Measurements from ENCODE around the gene ACTN1. TPM values are rescaled to one million over a fixed set of nuclear protein-coding genes. Genes with fewer than 3 reads are reported as not detected.

Gene ACTN1
- total and polyA plus RNA-seq, 2 experiments from 2014 or later: 88.0 to 163 TPM

DNA sequence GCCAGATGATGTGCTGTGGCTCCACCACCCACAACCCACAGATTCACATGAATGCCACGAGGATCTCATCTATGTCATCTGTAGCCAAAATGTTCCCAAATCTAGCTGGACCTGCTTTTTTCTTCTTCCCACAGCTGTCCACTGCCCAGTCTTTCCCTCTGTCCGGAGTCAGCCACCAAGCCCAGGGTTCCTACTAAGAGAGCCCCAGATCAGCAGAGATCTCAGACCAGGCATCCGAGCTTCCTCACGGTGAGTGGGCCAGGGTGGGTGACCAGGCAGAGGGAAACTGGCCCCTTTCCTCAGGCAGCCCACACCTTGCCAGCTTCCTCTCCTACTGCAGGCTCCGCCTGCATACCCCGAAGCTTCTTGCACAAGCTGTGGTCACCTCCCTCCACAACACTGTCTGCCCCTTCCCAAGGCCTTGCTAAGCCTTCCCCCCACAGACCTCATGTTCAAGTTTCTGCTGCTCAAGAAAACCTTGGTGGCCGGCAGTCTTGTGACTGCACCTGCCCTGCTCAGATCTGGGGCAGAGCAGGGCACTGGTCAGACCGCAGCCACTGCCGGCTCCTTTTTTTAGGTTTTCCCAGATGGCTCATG, 81.4 kb downstream of the ACTN1 start:
- WGBS (ENCODE audit: low lambda C conversion rate, missing lambda C conversion rate): 94% methylated on average over 9 of the region's 9 CpGs
- Histone ChIP-seq H3K27ac (no peak overlapping the region), H3K9me2 (replicated peaks; ENCODE audit: insufficient read depth) (no peaks in the 10 kb centered on the region), H3K4me3 (no peak overlapping the region), H3K4me2 (no peak overlapping the region), H2AFZ (no peak overlapping the region), H3K4me1 (ENCODE audit: insufficient read depth) (no peaks in the 10 kb centered on the region), H3K36me3 (replicated peaks; ENCODE audit: insufficient read depth, low read depth) (no peaks in the 10 kb centered on the region), H4K20me1 (ENCODE audit: insufficient read depth, poor library complexity, severe bottlenecking) (no peaks in the 10 kb centered on the region), H3K9me3 (ENCODE audit: low read depth) (no peaks in the 10 kb centered on the region), H3K27me3 (no peaks in the 10 kb centered on the region), H3K79me2 (no peaks in the 10 kb centered on the region)
- no peak for DNase-seq (ENCODE audit: low spot score)
- TF ChIP-seq, protein P1, sequence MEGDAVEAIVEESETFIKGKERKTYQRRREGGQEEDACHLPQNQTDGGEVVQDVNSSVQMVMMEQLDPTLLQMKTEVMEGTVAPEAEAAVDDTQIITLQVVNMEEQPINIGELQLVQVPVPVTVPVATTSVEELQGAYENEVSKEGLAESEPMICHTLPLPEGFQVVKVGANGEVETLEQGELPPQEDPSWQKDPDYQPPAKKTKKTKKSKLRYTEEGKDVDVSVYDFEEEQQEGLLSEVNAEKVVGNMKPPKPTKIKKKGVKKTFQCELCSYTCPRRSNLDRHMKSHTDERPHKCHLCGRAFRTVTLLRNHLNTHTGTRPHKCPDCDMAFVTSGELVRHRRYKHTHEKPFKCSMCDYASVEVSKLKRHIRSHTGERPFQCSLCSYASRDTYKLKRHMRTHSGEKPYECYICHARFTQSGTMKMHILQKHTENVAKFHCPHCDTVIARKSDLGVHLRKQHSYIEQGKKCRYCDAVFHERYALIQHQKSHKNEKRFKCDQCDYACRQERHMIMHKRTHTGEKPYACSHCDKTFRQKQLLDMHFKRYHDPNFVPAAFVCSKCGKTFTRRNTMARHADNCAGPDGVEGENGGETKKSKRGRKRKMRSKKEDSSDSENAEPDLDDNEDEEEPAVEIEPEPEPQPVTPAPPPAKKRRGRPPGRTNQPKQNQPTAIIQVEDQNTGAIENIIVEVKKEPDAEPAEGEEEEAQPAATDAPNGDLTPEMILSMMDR (IDR thresholded peaks at IDR 0.05; ENCODE audit: poor library complexity): no peak
- no peak for TF ChIP-seq EZH2phosphoT487 (IDR thresholded peaks at IDR 0.05; ENCODE audit: low read depth, severe bottlenecking, unreplicated experiment)
- no peak for TF ChIP-seq EZH2 (IDR thresholded peaks at IDR 0.05; ENCODE audit: borderline replicate concordance)

DNA sequence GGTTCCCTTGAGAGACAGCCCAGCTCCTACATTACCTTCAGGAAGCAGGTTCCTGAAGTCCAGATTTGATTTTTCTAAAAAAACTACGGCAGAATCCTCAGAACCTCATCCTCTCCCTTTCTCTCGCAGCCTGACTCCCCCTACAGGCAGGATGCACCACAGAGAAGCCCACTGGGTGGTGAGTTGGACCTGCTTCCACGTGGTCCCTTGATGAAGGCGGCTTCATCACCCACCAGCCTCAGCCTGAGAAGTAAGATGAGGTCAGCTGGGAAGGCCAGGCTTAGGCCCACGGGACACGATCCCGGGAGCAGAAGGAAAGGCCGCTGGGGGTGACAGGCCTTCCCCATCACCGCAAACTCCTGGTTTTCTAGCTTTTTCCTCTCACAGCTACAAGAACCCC, 83.0 kb downstream of the ACTN1 start:
- Histone ChIP-seq H4K20me1 (ENCODE audit: insufficient read depth, poor library complexity, severe bottlenecking) (no peaks in the 10 kb centered on the region), H3K4me2 (no peak overlapping the region), H3K9me3 (ENCODE audit: low read depth) (no peaks in the 10 kb centered on the region), H3K36me3 (replicated peaks; ENCODE audit: insufficient read depth, low read depth) (no peaks in the 10 kb centered on the region), H3K4me3 (no peak overlapping the region), H3K27me3 (no peaks in the 10 kb centered on the region), H3K9me2 (replicated peaks; ENCODE audit: insufficient read depth) (no peaks in the 10 kb centered on the region), H2AFZ (no peak overlapping the region), H3K4me1 (ENCODE audit: insufficient read depth) (no peaks in the 10 kb centered on the region), H3K79me2 (no peaks in the 10 kb centered on the region), H3K27ac (no peak overlapping the region)
- whole genome bisulfite sequencing (ENCODE audit: low lambda C conversion rate, missing lambda C conversion rate): 97% methylated on average over 9 of the region's 9 CpGs
- no peak for TF ChIP-seq EZH2 (IDR thresholded peaks at IDR 0.05; ENCODE audit: borderline replicate concordance)
- TF ChIP-seq EZH2phosphoT487 (IDR thresholded peaks at IDR 0.05; ENCODE audit: low read depth, severe bottlenecking, unreplicated experiment): no peak
- TF ChIP-seq, protein P1 (IDR thresholded peaks at IDR 0.05; ENCODE audit: poor library complexity): no peak
- no peak for DNase-seq (ENCODE audit: low spot score)

DNA sequence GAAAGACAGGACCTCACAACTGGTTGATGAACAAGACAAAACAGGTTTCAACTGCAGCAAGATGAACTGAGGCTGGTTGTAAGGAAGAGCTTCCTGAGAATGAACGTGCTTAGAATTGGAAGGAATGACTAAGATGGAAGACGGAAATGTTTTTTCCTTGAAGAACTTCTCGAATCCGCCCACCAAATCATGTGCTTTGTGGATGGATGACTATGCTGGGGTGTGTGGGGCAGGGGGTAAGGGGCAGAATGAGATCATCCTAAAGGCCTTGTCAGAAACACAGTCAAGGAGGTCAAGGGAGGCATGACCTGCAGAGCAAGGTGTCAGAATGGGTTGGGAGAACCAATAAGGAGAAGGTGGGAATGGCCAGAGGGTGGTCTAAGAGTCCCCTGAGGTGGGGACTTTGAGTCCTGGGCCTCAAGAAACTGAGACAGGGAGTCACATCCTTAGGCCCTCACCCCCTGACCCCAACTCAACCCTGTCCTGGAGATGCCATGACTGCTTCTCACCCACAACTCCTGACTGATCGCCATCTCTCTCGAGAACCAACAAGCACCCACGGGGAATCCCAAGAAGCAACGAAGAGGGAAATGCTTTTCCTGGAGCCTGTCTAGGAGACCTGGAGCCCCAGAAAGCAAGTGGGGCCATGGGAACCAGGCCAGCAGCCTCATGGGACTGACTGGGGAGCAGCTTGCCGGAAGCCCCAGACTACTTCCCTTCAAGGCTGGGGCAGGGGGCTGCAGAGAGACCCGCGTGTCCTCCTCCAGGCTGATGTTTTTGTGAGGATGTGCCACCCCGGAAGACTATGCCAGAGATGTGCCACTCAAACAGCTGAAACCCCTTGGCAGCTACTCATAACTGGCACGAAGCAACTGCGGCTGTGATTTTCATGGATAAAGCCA, 84.0 kb downstream of the ACTN1 start:
- Histone ChIP-seq H3K27me3 (no peaks in the 10 kb centered on the region), H3K79me2 (no peaks in the 10 kb centered on the region), H3K4me1 (ENCODE audit: insufficient read depth) (no peaks in the 10 kb centered on the region), H3K9me2 (replicated peaks; ENCODE audit: insufficient read depth) (no peaks in the 10 kb centered on the region), H4K20me1 (ENCODE audit: insufficient read depth, poor library complexity, severe bottlenecking) (no peaks in the 10 kb centered on the region), H2AFZ (no peak overlapping the region), H3K36me3 (replicated peaks; ENCODE audit: insufficient read depth, low read depth) (no peaks in the 10 kb centered on the region), H3K4me2 (no peak overlapping the region), H3K9me3 (ENCODE audit: low read depth) (no peaks in the 10 kb centered on the region), H3K4me3 (no peak overlapping the region), H3K27ac (no peak overlapping the region)
- 97% methylated on average over 14 of the region's 14 CpGs for WGBS (ENCODE audit: low lambda C conversion rate, missing lambda C conversion rate)
- no peak for DNase-seq (ENCODE audit: low spot score)
- no peak for TF ChIP-seq EZH2phosphoT487 (IDR thresholded peaks at IDR 0.05; ENCODE audit: low read depth, severe bottlenecking, unreplicated experiment)
- TF ChIP-seq, protein P1 (IDR thresholded peaks at IDR 0.05; ENCODE audit: poor library complexity): no peak
- no peak for TF ChIP-seq EZH2 (IDR thresholded peaks at IDR 0.05; ENCODE audit: borderline replicate concordance)

All from hepatocyte (in vitro differentiated cells).